Measurements from ENCODE around the gene HRH3.

DNA sequence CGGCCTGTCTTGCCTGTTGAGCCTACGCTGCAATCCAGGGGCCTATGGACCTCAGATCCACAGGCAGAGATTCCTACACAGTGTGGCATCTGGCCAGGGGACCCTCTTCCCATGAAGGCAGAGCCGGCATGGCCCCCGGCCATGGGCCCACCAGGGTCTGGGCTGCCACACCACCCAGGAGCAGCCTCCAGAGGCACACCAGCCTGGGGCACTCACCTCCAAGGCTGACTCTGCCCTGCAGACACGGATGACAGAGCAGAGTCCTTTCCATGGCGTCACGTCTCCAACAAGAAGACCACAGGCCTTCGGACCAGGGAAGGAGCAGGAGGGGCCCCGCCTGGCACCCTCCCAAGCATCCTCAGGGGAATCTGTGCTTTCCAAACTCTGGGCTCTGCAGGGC, 3.5 kb upstream of the HRH3 start:
- no peak for TF ChIP-seq POLR2AphosphoS5 (IDR thresholded peaks at IDR 0.05)
- TF ChIP-seq, protein P1, sequence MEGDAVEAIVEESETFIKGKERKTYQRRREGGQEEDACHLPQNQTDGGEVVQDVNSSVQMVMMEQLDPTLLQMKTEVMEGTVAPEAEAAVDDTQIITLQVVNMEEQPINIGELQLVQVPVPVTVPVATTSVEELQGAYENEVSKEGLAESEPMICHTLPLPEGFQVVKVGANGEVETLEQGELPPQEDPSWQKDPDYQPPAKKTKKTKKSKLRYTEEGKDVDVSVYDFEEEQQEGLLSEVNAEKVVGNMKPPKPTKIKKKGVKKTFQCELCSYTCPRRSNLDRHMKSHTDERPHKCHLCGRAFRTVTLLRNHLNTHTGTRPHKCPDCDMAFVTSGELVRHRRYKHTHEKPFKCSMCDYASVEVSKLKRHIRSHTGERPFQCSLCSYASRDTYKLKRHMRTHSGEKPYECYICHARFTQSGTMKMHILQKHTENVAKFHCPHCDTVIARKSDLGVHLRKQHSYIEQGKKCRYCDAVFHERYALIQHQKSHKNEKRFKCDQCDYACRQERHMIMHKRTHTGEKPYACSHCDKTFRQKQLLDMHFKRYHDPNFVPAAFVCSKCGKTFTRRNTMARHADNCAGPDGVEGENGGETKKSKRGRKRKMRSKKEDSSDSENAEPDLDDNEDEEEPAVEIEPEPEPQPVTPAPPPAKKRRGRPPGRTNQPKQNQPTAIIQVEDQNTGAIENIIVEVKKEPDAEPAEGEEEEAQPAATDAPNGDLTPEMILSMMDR (IDR thresholded peaks at IDR 0.05; ENCODE audit: poor library complexity, severe bottlenecking), result no peak
- no peak for TF ChIP-seq EZH2 (IDR thresholded peaks at IDR 0.05; ENCODE audit: borderline replicate concordance, insufficient read depth, low read length, poor library complexity, severe bottlenecking)
